HL-60 (cell line): ENCODE measurements around the gene ARPC1A.

ENCODE experiments used
- CTCF ChIP-seq: IDR thresholded peaks from one replicate; pipeline ENCODE4 v1.5.1; 2011; ENCODE audit warnings: low read length, control low read depth, inconsistent platforms; ENCODE audit not compliant: insufficient read depth
- GABPA ChIP-seq: IDR thresholded peaks from 2 replicates; pipeline ENCODE4 v1.6.1; 2012; ENCODE audit warnings: low read depth
- POLR2AphosphoS5 ChIP-seq: IDR thresholded peaks from 2 replicates; pipeline ENCODE4 v1.6.1; 2012; ENCODE audit warnings: low read depth
- REST ChIP-seq: IDR thresholded peaks from 2 replicates; pipeline ENCODE4 v1.6.1; 2012; ENCODE audit warnings: low read depth; ENCODE audit not compliant: insufficient replicate concordance

GRCh38 chr7:99293167-99293566 is 32.5 kb upstream of the ARPC1A start:
- TF ChIP-seq CTCF (no peak), GABPA (no peak), POLR2AphosphoS5 (no peak), REST (no peak)
